ENCODE measurements around the gene CD27. TPM values are rescaled to one million over a fixed set of nuclear protein-coding genes. Genes with fewer than 3 reads are reported as not detected.

Gene CD27
- total and polyA plus RNA-seq, 9 of the 15 experiments (the other 6 are each of a cell fraction or from before 2014, with no cell fraction given): 0.24 TPM; not detected in 8

DNA sequence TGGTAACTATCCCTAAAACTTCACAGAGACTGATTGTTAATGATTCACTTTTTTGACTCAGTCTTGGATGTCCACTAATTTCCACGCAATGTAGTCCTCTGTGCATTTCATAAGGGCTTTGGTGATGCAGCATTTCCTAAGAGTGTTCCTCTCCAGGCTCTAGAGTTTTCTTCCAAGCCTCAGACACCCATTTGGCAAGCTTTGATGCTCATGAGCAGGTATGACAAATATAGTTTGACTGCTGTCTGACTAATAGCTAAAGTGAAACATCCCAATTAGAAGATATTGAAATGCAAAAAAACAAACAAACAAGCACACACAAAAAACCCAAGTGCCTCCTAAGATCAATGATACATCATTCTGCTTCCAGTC, 27.2 kb downstream of the CD27 start:
- H3K4me2 ChIP-seq (ENCODE audit: insufficient read depth, low read length): no peak overlapping the region
- H3K79me2 ChIP-seq (ENCODE audit: control insufficient read depth, insufficient read depth, low read length): no peaks in the 10 kb centered on the region; the same call in 2 of the 3 replicates
- H3K27ac ChIP-seq (ENCODE audit: extremely low read depth, low read depth, low read length): no peak overlapping the region
- H3K4me3 ChIP-seq: no peak overlapping the region
- BruUV-seq (replicated peaks): no TSS peak
- H4K20me1 ChIP-seq (replicated peaks; ENCODE audit: control insufficient read depth, insufficient read depth, low read length): no peaks in the 10 kb centered on the region
- POLR2A ChIA-PET: interaction anchor here (1.1 to 2.3 kb wide), 4 partner anchors 9 to 30 kb away, joined by 3 to 11 read pairs (median 6); no protein-coding TSS in a partner anchor
- ATAC-seq (no peak), FAIRE-seq (no peak), DNase-seq (ENCODE audit: extremely low read depth in 1 of 4, low spot score in 3 of 4) (no peak)
- no peaks in the 10 kb centered on the region for H3K27me3 ChIP-seq (ENCODE audit: control insufficient read depth in 2 of 2, insufficient read depth in 2 of 2, low read length in 2 of 2)
- no peak overlapping the region for H2AFZ ChIP-seq (ENCODE audit: low read depth, low read length)
- no peaks in the 10 kb centered on the region for H3K9me1 ChIP-seq (ENCODE audit: control insufficient read depth, insufficient read depth, low read length)
- no peak overlapping the region for H3K9ac ChIP-seq (ENCODE audit: insufficient read depth in 1 of 2, low read depth in 2 of 2, low read length in 2 of 2)
- H3K4me1 ChIP-seq (replicated peaks in 1 of 2; ENCODE audit: control insufficient read depth in 2 of 2, insufficient read depth in 2 of 2, low read length in 2 of 2): peaks cover 14 to 19% of the 10 kb centered on the region in 2 experiments; a peak in 4 of 5 replicates
- CTCF ChIA-PET (ENCODE audit: low intra/inter-chr PET ratio): no interaction called here
- H3K9me3 ChIP-seq (replicated peaks; ENCODE audit: control insufficient read depth, insufficient read depth, low read depth, low read length): no peaks in the 10 kb centered on the region
- intact Hi-C loops (cut with micrococcal nuclease): loop anchor here (5.0 kb wide), 1 partner anchor 135 kb away; no protein-coding TSS in a partner anchor
- H3K36me3 ChIP-seq (ENCODE audit: control insufficient read depth, insufficient read depth, low read length): no peaks in the 10 kb centered on the region
- in situ Hi-C loops (cut with MboI): loop anchor here (25.0 kb wide), 1 partner anchor 410 kb away; no protein-coding TSS in a partner anchor
- 78% methylated on average over 1 of the region's 1 CpG for WGBS (ENCODE audit: insufficient coverage, low coverage, missing lambda C conversion rate)
- TF ChIP-seq KDM5B (IDR thresholded peaks at IDR 0.05; ENCODE audit: insufficient replicate concordance, low read depth, low read length) (no peak), RBM15 (IDR thresholded peaks at IDR 0.05; ENCODE audit: insufficient read depth, low read length) (no peak), SAFB (IDR thresholded peaks at IDR 0.05; ENCODE audit: borderline replicate concordance, low read depth, low read length) (no peak), ZNF311 (CRISPR knock-in tag; IDR thresholded peaks at IDR 0.05) (no peak), HNRNPH1 (optimal IDR thresholded peaks at IDR 0.05; ENCODE audit: low read depth, low read length) (no peak), BRCA1 (IDR thresholded peaks at IDR 0.05) (no peak), BRCA1 (CRISPR knock-in tag; IDR thresholded peaks at IDR 0.05) (no peak), MCM7 (IDR thresholded peaks at IDR 0.05) (no peak), ZZZ3 (IDR thresholded peaks at IDR 0.05) (no peak), ZEB2 (IDR thresholded peaks at IDR 0.05) (no peak), TEAD1 (CRISPR knock-in tag; IDR thresholded peaks at IDR 0.05) (no peak)
- TF ChIP-seq, protein P1, sequence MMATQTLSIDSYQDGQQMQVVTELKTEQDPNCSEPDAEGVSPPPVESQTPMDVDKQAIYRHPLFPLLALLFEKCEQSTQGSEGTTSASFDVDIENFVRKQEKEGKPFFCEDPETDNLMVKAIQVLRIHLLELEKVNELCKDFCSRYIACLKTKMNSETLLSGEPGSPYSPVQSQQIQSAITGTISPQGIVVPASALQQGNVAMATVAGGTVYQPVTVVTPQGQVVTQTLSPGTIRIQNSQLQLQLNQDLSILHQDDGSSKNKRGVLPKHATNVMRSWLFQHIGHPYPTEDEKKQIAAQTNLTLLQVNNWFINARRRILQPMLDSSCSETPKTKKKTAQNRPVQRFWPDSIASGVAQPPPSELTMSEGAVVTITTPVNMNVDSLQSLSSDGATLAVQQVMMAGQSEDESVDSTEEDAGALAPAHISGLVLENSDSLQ (IDR thresholded peaks at IDR 0.05): no peak

Data from K562 (cell line).